HepG2 (cell line): ENCODE measurements around the gene RABIF. TPM values are rescaled to one million over a fixed set of nuclear protein-coding genes. Genes with fewer than 3 reads are reported as not detected.
A peak's percentile ranks its signal among the peaks of the same experiment; 100 is the strongest.

Source experiments
- ARNT2 ChIP-seq: sonication (generic); formaldehyde crosslinking; IDR thresholded peaks from 2 replicates; pipeline ENCODE4 v1.8.0; 2022; ENCODE audit warnings: mild to moderate bottlenecking, low read depth, missing genetic modification reagents, moderate library complexity
- CREM ChIP-seq, 2 experiments: sonication (generic) in 1 of 2; formaldehyde crosslinking in 1 of 2; IDR thresholded peaks; 2 replicates each; pipeline versions ENCODE4 v1.4.0 to v1.6.1; 2016 to 2020; ENCODE audit warnings: antibody characterized with exemption in 1 of 2, mild to moderate bottlenecking in 1 of 2, missing genetic modification reagents in 1 of 2
- E2F2 ChIP-seq: sonication (generic); formaldehyde crosslinking; IDR thresholded peaks from 2 replicates; pipeline ENCODE4 v1.4.0; 2020; ENCODE audit warnings: missing genetic modification reagents, borderline replicate concordance
- IRF1 ChIP-seq: sonication (generic); formaldehyde crosslinking; IDR thresholded peaks from 2 replicates; pipeline ENCODE4 v1.4.0; 2020; ENCODE audit warnings: low read depth, mild to moderate bottlenecking, missing genetic modification reagents
- KDM5B ChIP-seq: sonication (generic); formaldehyde crosslinking; IDR thresholded peaks from 2 replicates; pipeline ENCODE4 v1.4.0; 2020; ENCODE audit warnings: missing genetic modification reagents, mild to moderate bottlenecking, borderline replicate concordance
- KLF15 ChIP-seq: sonication (generic); formaldehyde crosslinking; IDR thresholded peaks from 2 replicates; pipeline ENCODE4 v1.8.1; 2023; ENCODE audit warnings: borderline replicate concordance, mild to moderate bottlenecking, inconsistent platforms, missing genetic modification reagents, mixed read lengths
- LBX2 ChIP-seq: sonication (generic); formaldehyde crosslinking; IDR thresholded peaks from 2 replicates; pipeline ENCODE4 v1.5.0; 2020; ENCODE audit warnings: missing genetic modification reagents, mild to moderate bottlenecking, borderline replicate concordance
- SYNCRIP ChIP-seq: fragments of 200-400 bp; formaldehyde crosslinking; IDR thresholded peaks from 2 replicates; pipeline ENCODE4 v1.6.1; 2018; ENCODE audit warnings: mild to moderate bottlenecking, low read depth, low read length; ENCODE audit not compliant: insufficient read depth
- TERF1 ChIP-seq: sonication (generic); formaldehyde crosslinking; IDR thresholded peaks from 2 replicates; pipeline ENCODE4 v1.8.0; 2022; ENCODE audit warnings: mild to moderate bottlenecking, missing genetic modification reagents, moderate library complexity
- ZNF24 ChIP-seq: fragments of 450-650 bp; IDR thresholded peaks from 2 replicates; pipeline ENCODE4 v1.6.1; 2017; ENCODE audit warnings: antibody characterized with exemption, mild to moderate bottlenecking
- ZNF407 ChIP-seq: sonication (generic); formaldehyde crosslinking; IDR thresholded peaks from one replicate; pipeline ENCODE4 v1.5.1; 2020; ENCODE audit warnings: mild to moderate bottlenecking, missing genetic modification reagents; ENCODE audit errors: not compliant biosample characterization
- ZNF614 ChIP-seq: IDR thresholded peaks from 2 replicates; pipeline ENCODE4 v1.6.1; 2018; ENCODE audit warnings: missing biosample characterization, missing genetic modification reagents, inconsistent platforms, borderline replicate concordance
- ZNF672 ChIP-seq: sonication (generic); formaldehyde crosslinking; IDR thresholded peaks from 2 replicates; pipeline ENCODE4 v1.8.1; 2022; ENCODE audit warnings: missing genetic modification reagents
- ZNF891 ChIP-seq: sonication (generic); formaldehyde crosslinking; IDR thresholded peaks from 2 replicates; pipeline ENCODE4 v1.5.0; 2020; ENCODE audit warnings: mild to moderate bottlenecking, missing genetic modification reagents
- ZSCAN9 ChIP-seq: IDR thresholded peaks from 2 replicates; pipeline ENCODE4 v1.6.1; 2016; ENCODE audit warnings: borderline replicate concordance
- polyA plus RNA-seq, 8 experiments: library from polyadenylated mRNA; depleted of rRNA in 3 of 8; stranded (reverse) in 7 of 8; unstranded in 1 of 8; fragments of >200 nt; fragmentation: Illumina TruSeq in 4 of 8; extraction: Trizol in 4 of 8; gene quantifications; 2 replicates each; pipeline versions ENCODE4 v1.2.1 to v1.2.3, GENCODE V29; 2011 to 2016; ENCODE audit warnings: low read depth in 4 of 8, missing spikeins in 1 of 8, mixed read lengths in 1 of 8; ENCODE audit not compliant: insufficient read depth in 1 of 8
- total RNA-seq, 5 experiments: library from RNA; depleted of rRNA; stranded (reverse); fragments of >200 nt; fragmentation: Illumina TruSeq; extraction: Trizol; gene quantifications; 2 replicates each; pipeline ENCODE4 v1.2.3, GENCODE V29; 2016; ENCODE audit warnings: low read depth in 1 of 5

RABIF gene
- total and polyA plus RNA-seq, 2 of the 13 experiments (the other 11 are each of a cell fraction or from before 2014, with no cell fraction given): 7.6 to 8.3 TPM

- TF ChIP-seq ZNF407 (no peak), CREM (IDR thresholded peaks at IDR 0.05) (peak; percentile 96), CREM (CRISPR knock-in tag; IDR thresholded peaks at IDR 0.05) (peak; percentile 75), KLF15 (peak; percentile 44; the same call in 1 of the 2 replicates), ARNT2 (no peak; the same call in 1 of the 2 replicates), SYNCRIP (no peak), E2F2 (CRISPR knock-in tag) (0 out of 2 replicates have a peak, but pooled peaks have one; percentile 39), IRF1 (CRISPR knock-in tag) (no peak), ZNF672 (no peak), ZSCAN9 (CRISPR knock-in tag) (0 out of 2 replicates have a peak, but pooled peaks have one; percentile 36), ZNF24 (no peak), KDM5B (CRISPR knock-in tag) (peak; percentile 72), LBX2 (no peak), ZNF614 (CRISPR knock-in tag) (peak; percentile 89), ZNF891 (CRISPR knock-in tag) (no peak), TERF1 (CRISPR knock-in tag) (no peak)
These were observed 37.9 kb upstream of the RABIF start, which contains the start of gene KLHL12 (continued) for GRCh38 chr1:202926581-202927491.
